Measurements from ENCODE around the gene ISLR. TPM values are rescaled to one million over a fixed set of nuclear protein-coding genes. Genes with fewer than 3 reads are reported as not detected.

Gene ISLR
- total and polyA plus RNA-seq, 2 of the 8 experiments (the other 6 are each of a cell fraction or from before 2014, with no cell fraction given) = 0.29 to 0.35 TPM

GRCh38 chr15:74171965-74172541 lies 1.5 kb upstream of the ISLR start:
- no peak overlapping the region for H3K14ac ChIP-seq (ENCODE audit: insufficient read length)
- no peak overlapping the region for H3K4ac ChIP-seq (replicated peaks; ENCODE audit: insufficient read length, low read depth, low read length)
- peak overlapping the region; percentile 39; the same call in 1 of the 2 replicates for H2BK12ac ChIP-seq (ENCODE audit: low read depth, low read length)
- 88% methylated on average over 1 of the region's 1 CpG; no CpG with 5 or more reads in 1 of the 2 experiments for WGBS, 2 experiments (ENCODE audit: extremely low coverage in 1 of 2, insufficient coverage in 1 of 2, insufficient read length in 1 of 2, insufficient replicate concordance in 2 of 2, low coverage in 1 of 2, low lambda C conversion rate in 2 of 2, missing lambda C conversion rate in 1 of 2)
- TF ChIP-seq EGR1 (IDR thresholded peaks at IDR 0.05; ENCODE audit: borderline replicate concordance, low read depth, low read length) (no peak), TCF12 (IDR thresholded peaks at IDR 0.05; ENCODE audit: low read depth, low read length) (no peak), FOSL1 (IDR thresholded peaks at IDR 0.05; ENCODE audit: insufficient read depth, low read depth, low read length) (no peak), SRF (IDR thresholded peaks at IDR 0.05; ENCODE audit: low read depth, low read length) (no peak), TEAD4 (IDR thresholded peaks at IDR 0.05; ENCODE audit: low read depth, low read length) (no peak), CBX5 (IDR thresholded peaks at IDR 0.05; ENCODE audit: low read depth, low read length) (no peak), JUN (IDR thresholded peaks at IDR 0.05; ENCODE audit: low read depth, low read length) (no peak), RFX5 (IDR thresholded peaks at IDR 0.05; ENCODE audit: borderline replicate concordance, low read depth, low read length) (no peak)
- no peaks in the 10 kb centered on the region for H3K36me3 ChIP-seq (ENCODE audit: control insufficient read depth in 2 of 4, insufficient read depth in 4 of 4, low read length in 3 of 4)
- H3K4me2 ChIP-seq (ENCODE audit: insufficient read depth in 1 of 2, low read depth in 2 of 2, low read length in 2 of 2) = no peak overlapping the region
- H4K91ac ChIP-seq (replicated peaks; ENCODE audit: insufficient read length, low read length) = no peak overlapping the region
- peaks cover 0 to 2% of the 10 kb centered on the region in 2 experiments for H4K20me1 ChIP-seq (replicated peaks in 1 of 2; ENCODE audit: control insufficient read depth in 1 of 2, insufficient read depth in 2 of 2, low read length in 2 of 2)
- H2AK5ac ChIP-seq (ENCODE audit: low read depth, low read length) = no peak overlapping the region
- no peak overlapping the region for H3K56ac ChIP-seq (replicated peaks; ENCODE audit: insufficient read length, low read depth, low read length)
- no peak for DNase-seq (ENCODE audit: low read depth in 1 of 2, low spot score in 2 of 2)
- H3K79me1 ChIP-seq (ENCODE audit: low read depth, low read length) = no peaks in the 10 kb centered on the region
- no peaks in the 10 kb centered on the region for H3K9me3 ChIP-seq (ENCODE audit: insufficient read depth in 2 of 2, low read depth in 1 of 2, low read length in 1 of 2)
- no peak overlapping the region for H4K8ac ChIP-seq (ENCODE audit: extremely low read depth, insufficient read depth, low read length)
- no peaks in the 10 kb centered on the region; a peak in 3 of 7 replicates for H3K27me3 ChIP-seq (replicated peaks in 1 of 4; ENCODE audit: control insufficient read depth in 3 of 4, extremely low read depth in 1 of 4, insufficient read depth in 3 of 4, low read length in 3 of 4)
- peaks cover 2% of the 10 kb centered on the region; the same call in 1 of the 2 replicates for H3K23me2 ChIP-seq (ENCODE audit: low read depth, low read length)
- H3K4me1 ChIP-seq (replicated peaks in 1 of 4; ENCODE audit: control insufficient read depth in 3 of 4, insufficient read depth in 4 of 4, low read length in 3 of 4) = peaks cover 0 to 20% (median 12%) of the 10 kb centered on the region in 4 experiments; a peak in 5 of 7 replicates
- peak overlapping the region; percentile 72; the same call in 1 of the 2 replicates for H2BK15ac ChIP-seq (ENCODE audit: low read length)
- CTCF ChIA-PET (ENCODE audit: partially characterized antibody) = interaction anchor here (0.6 to 3.3 kb wide), 12 partner anchors 16 to 268 kb away, joined by 3 to 13 read pairs (median 4); partner anchors contain the start of gene STRA6
- no peak for FAIRE-seq
- H2BK20ac ChIP-seq (ENCODE audit: low read length) = peak overlapping the region; percentile 61; the same call in 1 of the 2 replicates
- H3K9ac ChIP-seq (replicated peaks in 1 of 4; ENCODE audit: extremely low read depth in 1 of 4, low read depth in 3 of 4, low read length in 3 of 4) = no peak overlapping the region
- no peak overlapping the region for H3K23ac ChIP-seq (ENCODE audit: insufficient read length)
- no peak overlapping the region for H2BK120ac ChIP-seq (replicated peaks; ENCODE audit: low read depth, low read length)
- no peak overlapping the region for H2AFZ ChIP-seq (ENCODE audit: low read length)
- no peaks in the 10 kb centered on the region for H3K79me2 ChIP-seq (ENCODE audit: control insufficient read depth in 1 of 2, insufficient read depth in 2 of 2, low read length in 2 of 2)
- POLR2A ChIA-PET (ENCODE audit: partially characterized antibody) = interaction anchor here (0.7 to 2.7 kb wide), 7 partner anchors 10 to 50 kb away, joined by 3 to 8 read pairs (median 4); no protein-coding TSS in a partner anchor
- H3K18ac ChIP-seq (ENCODE audit: extremely low read depth, low read length) = no peak overlapping the region; the same call in 1 of the 2 replicates
- H2BK5ac ChIP-seq (ENCODE audit: low read depth, low read length) = no peak overlapping the region
- H4K5ac ChIP-seq (ENCODE audit: insufficient read length, low read depth, low read length) = no peak overlapping the region
- no peak overlapping the region for H3K4me3 ChIP-seq (ENCODE audit: extremely low read depth in 1 of 4, insufficient read depth in 2 of 4, low read depth in 3 of 4, low read length in 4 of 4)
- H3K27ac ChIP-seq (ENCODE audit: low read depth, low read length) = no peak overlapping the region

Data from H1 (cell line).